Sigmoid colon (tissue), 7 donors: Measurements from ENCODE around the gene GBP4. TPM values are rescaled to one million over a fixed set of nuclear protein-coding genes. Genes with fewer than 3 reads are reported as not detected.
A peak's percentile ranks its signal among the peaks of the same experiment; 100 is the strongest.
"Not testable (repeated sequence)": the region's sequence is repeated elsewhere in the genome, so short reads cannot be mapped to it uniquely, and the experiment has no call there.

Experiments
- DNase-seq: peaks from one replicate; pipeline ENCODE4 v3.0.0-alpha.2; 2019
- H3K27ac ChIP-seq, 4 donors: fragments of 200-600 bp; sonication (generic); one replicate each; pipeline ENCODE4 v1.5.1; 2016 to 2019; ENCODE audit warnings: mild to moderate bottlenecking in 1 of 4
- H3K27me3 ChIP-seq, 3 donors: fragments of 200-600 bp; sonication (generic); one replicate each; pipeline ENCODE4 v1.5.1; 2019; ENCODE audit warnings: mild to moderate bottlenecking in 1 of 3
- H3K36me3 ChIP-seq, 4 donors: fragments of 200-600 bp; sonication (generic); one replicate each; pipeline ENCODE4 v1.5.1; 2016 to 2019
- H3K4me1 ChIP-seq, 4 donors: fragments of 200-600 bp; sonication (generic); one replicate each; pipeline ENCODE4 v1.5.1; 2017 to 2019
- H3K4me3 ChIP-seq, 4 donors: fragments of 200-600 bp; sonication (generic); one replicate each; pipeline ENCODE4 v1.5.1; 2017 to 2019; ENCODE audit warnings: mild to moderate bottlenecking in 2 of 4, moderate library complexity in 1 of 4
- H3K9me3 ChIP-seq, 4 donors: fragments of 200-600 bp in 3 of 4; sonication (generic) in 3 of 4; one replicate each; pipeline versions ENCODE4 v1.5.1 to v1.6.1; 2013 to 2019
- CTCF ChIP-seq, 4 experiments: fragments of 450-650 bp in 3 of 4; fragments of 200-600 bp in 1 of 4; IDR thresholded peaks; one replicate each; pipeline ENCODE4 v1.5.1; 2016 to 2019; ENCODE audit warnings: antibody characterized with exemption in 4 of 4, mild to moderate bottlenecking in 3 of 4, moderate library complexity in 2 of 4
- EP300 ChIP-seq, 4 donors: sonication (generic); formaldehyde crosslinking; IDR thresholded peaks; one replicate each; pipeline ENCODE4 v1.6.1; 2017; ENCODE audit warnings: antibody characterized with exemption in 4 of 4
- POLR2A ChIP-seq, 2 donors: fragments of 450-650 bp; IDR thresholded peaks; one replicate each; pipeline ENCODE4 v1.6.1; 2016; ENCODE audit warnings: antibody characterized with exemption in 2 of 2, mild to moderate bottlenecking in 2 of 2, moderate library complexity in 2 of 2
- POLR2AphosphoS5 ChIP-seq, 4 donors: sonication (generic); formaldehyde crosslinking; IDR thresholded peaks; one replicate each; pipeline ENCODE4 v1.6.1; 2017; ENCODE audit warnings: antibody characterized with exemption in 4 of 4
- WGBS, 2 donors: extraction: QIAGEN DNeasy Blood & Tissue Kit; methylation state at CpG; one replicate each; pipeline ENCODE4 v1.1.7; 2013; 5-methylcytosine and 5-hydroxymethylcytosine counted together
- intact Hi-C: fragments of 100-400 bp; cut with DNase I; formaldehyde crosslinking; loops from one replicate; pipeline ENCODE4 v1.15.1; 2023
- polyA plus RNA-seq, 3 donors: library from polyadenylated mRNA; stranded (reverse); fragments of 200-250 nt; gene quantifications; one replicate each; pipeline ENCODE4 v1.2.3, GENCODE V29; 2013
- total RNA-seq, 4 donors: library from RNA; depleted of rRNA; stranded (reverse); fragments of >200 nt; gene quantifications; one replicate each; pipeline ENCODE4 v1.1.0, GENCODE V29; 2016
- donor health status: healthy with polysubstance abuse.
- donor health status: Bipolar disorder and iron deficiency.
- donor health status: healthy.

GBP4 gene, protein sequence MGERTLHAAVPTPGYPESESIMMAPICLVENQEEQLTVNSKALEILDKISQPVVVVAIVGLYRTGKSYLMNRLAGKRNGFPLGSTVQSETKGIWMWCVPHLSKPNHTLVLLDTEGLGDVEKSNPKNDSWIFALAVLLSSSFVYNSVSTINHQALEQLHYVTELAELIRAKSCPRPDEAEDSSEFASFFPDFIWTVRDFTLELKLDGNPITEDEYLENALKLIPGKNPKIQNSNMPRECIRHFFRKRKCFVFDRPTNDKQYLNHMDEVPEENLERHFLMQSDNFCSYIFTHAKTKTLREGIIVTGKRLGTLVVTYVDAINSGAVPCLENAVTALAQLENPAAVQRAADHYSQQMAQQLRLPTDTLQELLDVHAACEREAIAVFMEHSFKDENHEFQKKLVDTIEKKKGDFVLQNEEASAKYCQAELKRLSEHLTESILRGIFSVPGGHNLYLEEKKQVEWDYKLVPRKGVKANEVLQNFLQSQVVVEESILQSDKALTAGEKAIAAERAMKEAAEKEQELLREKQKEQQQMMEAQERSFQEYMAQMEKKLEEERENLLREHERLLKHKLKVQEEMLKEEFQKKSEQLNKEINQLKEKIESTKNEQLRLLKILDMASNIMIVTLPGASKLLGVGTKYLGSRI
- total RNA-seq = 1 to 10 TPM; 3.0 to 10.0 (median 3.8) TPM
- polyA plus RNA-seq = 10 to 100 TPM in 1 of 3 donors, 1 to 10 TPM in 2; 1.8 to 26.1 (median 3.0) TPM

GRCh38 chr1:89198491-89199072, at the start of gene GBP4:
TSS of gene GBP4 (minus strand) at chr1:89198942. CDS start at chr1:89198834, 108 bp downstream.
- Histone ChIP-seq H3K36me3 (no peaks in the 10 kb centered on the region), H3K9me3 (no peaks in the 10 kb centered on the region), H3K27me3 (peaks cover 0 to 13% (median 0%) of the 10 kb centered on the region in 3 donors), H3K4me1 (peaks cover 0 to 14% (median 3%) of the 10 kb centered on the region in 4 donors), H3K4me3 (peak within 1 kb of the TSS; percentile 26 to 49 (median 46)), H3K27ac (peak within 1 kb of the TSS; percentile 57 to 73 (median 64))
- intact Hi-C loops = no loop called here
- 4 to 8% methylated on average over 21 of the region's 21 CpGs for WGBS, 2 donors
- TF ChIP-seq POLR2AphosphoS5 (IDR thresholded peaks at IDR 0.05) = peak; percentile 5 to 49 (median 35)
- no peak for TF ChIP-seq CTCF (IDR thresholded peaks at IDR 0.05)
- DNase-seq = peak; percentile 70

- Histone ChIP-seq H3K36me3 (no peaks in the 10 kb centered on the region), H3K4me3 (no peak overlapping the region), H3K4me1 (no peaks in the 10 kb centered on the region), H3K27ac (no peak overlapping the region), H3K9me3 (no peaks in the 10 kb centered on the region), H3K27me3 (no peaks in the 10 kb centered on the region)
- no peak for TF ChIP-seq CTCF (IDR thresholded peaks at IDR 0.05)
- no peak for TF ChIP-seq EP300 (IDR thresholded peaks at IDR 0.05)
- TF ChIP-seq POLR2A (IDR thresholded peaks at IDR 0.05) = no peak
- no peak for TF ChIP-seq POLR2AphosphoS5 (IDR thresholded peaks at IDR 0.05)
- no peak for DNase-seq
- intact Hi-C loops = no loop called here
- 81 to 94% methylated on average over 3 of the region's 3 CpGs for WGBS, 2 donors
These were observed 44.3 kb upstream of the GBP4 start for GRCh38 chr1:89243046-89243445.

DNA sequence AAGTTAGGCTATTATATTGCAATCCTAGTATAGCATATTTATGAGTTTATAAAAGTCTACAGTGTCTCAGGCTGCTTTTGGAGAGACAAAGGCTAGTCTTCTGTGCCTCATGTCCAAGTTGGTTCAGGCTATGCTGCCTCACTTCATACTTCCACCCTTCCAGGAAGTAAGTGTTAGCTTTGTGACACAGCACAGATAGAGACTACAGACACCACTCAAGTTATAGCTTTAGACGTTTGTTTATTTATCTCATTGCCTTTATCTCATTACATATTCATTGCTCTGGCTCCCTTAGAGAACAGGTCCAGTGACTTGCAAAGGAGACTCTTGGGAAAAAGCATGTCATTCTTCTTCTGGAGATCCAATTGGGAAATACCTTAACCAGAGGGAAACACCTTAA, 22.6 kb upstream of the GBP4 start:
- WGBS, 2 donors = 13 to 53% methylated on average over 1 of the region's 1 CpG
- H3K4me1 ChIP-seq = no peaks in the 10 kb centered on the region
- H3K27me3 ChIP-seq = no peaks in the 10 kb centered on the region
- DNase-seq = no peak
- H3K27ac ChIP-seq = no peak overlapping the region
- H3K4me3 ChIP-seq = no peak overlapping the region
- no peaks in the 10 kb centered on the region for H3K9me3 ChIP-seq
- intact Hi-C loops = no loop called here
- TF ChIP-seq POLR2A (IDR thresholded peaks at IDR 0.05) (no peak), EP300 (IDR thresholded peaks at IDR 0.05) (no peak)
- no peaks in the 10 kb centered on the region for H3K36me3 ChIP-seq

DNA sequence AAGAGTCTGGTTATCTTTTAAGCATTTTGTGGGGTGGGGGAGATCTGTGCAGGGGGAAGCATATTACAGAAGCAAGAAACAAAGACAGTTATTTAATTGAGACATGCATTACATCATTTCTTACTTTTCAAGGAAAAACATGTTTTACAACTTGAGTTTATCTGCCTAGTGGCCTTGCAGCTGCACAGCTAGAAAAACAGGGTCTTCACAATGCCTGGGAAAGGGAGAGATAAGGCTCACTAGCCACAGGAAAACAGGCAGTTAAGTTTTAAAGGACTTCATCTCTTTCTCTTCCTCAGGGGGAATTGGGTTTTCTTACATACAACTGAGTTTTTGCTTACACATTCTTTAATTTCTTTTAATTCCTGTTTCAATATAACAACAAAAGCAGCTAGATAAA, 21.1 kb upstream of the GBP4 start:
- DNase-seq, H3K4me3 ChIP-seq, intact Hi-C loops, H3K27me3 ChIP-seq, H3K27ac ChIP-seq, H3K36me3 ChIP-seq, H3K4me1 ChIP-seq, H3K9me3 ChIP-seq: not testable (repeated sequence)

DNA sequence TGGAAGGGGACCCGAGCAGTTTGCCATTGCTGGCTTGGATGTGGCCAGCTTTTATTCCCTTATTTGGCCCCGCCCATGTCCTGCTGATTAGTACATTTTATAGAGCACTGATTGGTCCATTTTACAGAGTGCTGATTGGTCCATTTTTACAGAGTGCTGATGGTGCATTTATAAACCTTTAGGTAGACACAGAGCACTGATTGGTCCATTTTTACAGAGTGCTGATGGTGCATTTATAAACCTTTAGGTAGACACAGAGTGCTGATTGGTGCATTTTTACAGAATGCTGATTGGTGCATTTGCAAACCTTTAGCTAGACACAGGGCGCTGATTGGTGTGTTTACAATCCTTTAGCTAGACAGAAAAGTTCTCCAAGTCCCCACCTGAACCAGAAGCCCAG, 20.2 kb upstream of the GBP4 start:
- H3K4me1 ChIP-seq, intact Hi-C loops, DNase-seq, H3K27me3 ChIP-seq, H3K27ac ChIP-seq, H3K9me3 ChIP-seq, H3K36me3 ChIP-seq, H3K4me3 ChIP-seq: not testable (repeated sequence)
- 73 to 90% methylated on average over 3 of the region's 3 CpGs for WGBS, 2 donors

DNA sequence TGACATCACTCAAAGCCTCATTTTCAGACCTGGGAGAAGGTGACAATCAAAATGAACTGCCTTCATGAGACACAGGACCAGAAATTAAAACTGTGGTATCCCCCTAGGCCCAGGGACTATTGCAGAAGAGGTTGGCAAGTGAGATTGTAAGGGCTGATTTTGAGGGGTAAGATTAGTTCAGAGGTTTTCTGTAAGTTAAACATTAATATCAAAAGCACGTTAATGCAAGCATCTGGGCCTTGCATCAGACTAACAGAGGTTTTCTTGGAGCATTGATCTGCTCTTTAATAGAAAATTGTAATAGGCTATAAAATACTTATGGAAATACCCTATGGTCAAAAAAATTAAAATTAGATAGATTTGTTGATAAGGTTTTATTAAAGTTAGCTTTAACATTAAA, 14.6 kb upstream of the GBP4 start:
- WGBS, 2 donors = 47 to 89% methylated on average over 1 of the region's 1 CpG
- intact Hi-C loops = no loop called here
- H3K4me1 ChIP-seq = no peaks in the 10 kb centered on the region

More for the DNA sequence above, 14.6 kb upstream of the GBP4 start:
- no peaks in the 10 kb centered on the region for H3K36me3 ChIP-seq
- H3K4me3 ChIP-seq = no peak overlapping the region
- H3K27me3 ChIP-seq = no peaks in the 10 kb centered on the region
- H3K27ac ChIP-seq = no peak overlapping the region
- DNase-seq = no peak
- no peaks in the 10 kb centered on the region for H3K9me3 ChIP-seq
- TF ChIP-seq POLR2A (IDR thresholded peaks at IDR 0.05) (no peak), EP300 (IDR thresholded peaks at IDR 0.05) (no peak), POLR2AphosphoS5 (IDR thresholded peaks at IDR 0.05) (no peak), CTCF (IDR thresholded peaks at IDR 0.05) (no peak)
